ENCODE measurements around the gene GH1.
"Not testable (repeated sequence)": the region's sequence is repeated elsewhere in the genome, so short reads cannot be mapped to it uniquely, and the experiment has no call there.

GH1 gene

GRCh38 chr17:63896524-63897354, 21.9 kb downstream of the GH1 start, which contains the start of gene CSH1:
CSH1 (minus strand) TSS chr17:63896574; CDS start chr17:63896511, 63 bp downstream.
- not testable (repeated sequence) for DNase-seq (ENCODE audit: low read depth, low spot score)

- not testable (repeated sequence) for DNase-seq (ENCODE audit: low read depth, low spot score)
These were observed 23.8 kb downstream of the GH1 start for GRCh38 chr17:63894821-63895220.

GRCh38 chr17:63894021-63894420, 24.6 kb downstream of the GH1 start:
- DNase-seq (ENCODE audit: low read depth, low spot score), result not testable (repeated sequence)

GRCh38 chr17:63892316-63893037, 26.2 kb downstream of the GH1 start:
- DNase-seq (ENCODE audit: low read depth, low spot score), result not testable (repeated sequence)

- not testable (repeated sequence) for DNase-seq (ENCODE audit: low read depth, low spot score)
These were observed 29.4 kb downstream of the GH1 start for GRCh38 chr17:63889026-63889848.

GRCh38 chr17:63885119-63885518, 33.5 kb downstream of the GH1 start:
- not testable (repeated sequence) for DNase-seq (ENCODE audit: low read depth, low spot score)

- DNase-seq (ENCODE audit: low read depth, low spot score), result not testable (repeated sequence)
These were observed 36.0 kb downstream of the GH1 start for GRCh38 chr17:63882626-63883126.

GRCh38 chr17:63881935-63882601, 36.6 kb downstream of the GH1 start, which contains the start of gene GH2:
GH2 (minus strand) TSS chr17:63881944; CDS start chr17:63881801, 143 bp downstream.
- no peak for DNase-seq (ENCODE audit: low read depth, low spot score)

- DNase-seq (ENCODE audit: low read depth, low spot score), result not testable (repeated sequence)
These were observed 37.3 kb downstream of the GH1 start for GRCh38 chr17:63881337-63881736.

- DNase-seq (ENCODE audit: low read depth, low spot score), result no peak
These were observed 37.9 kb downstream of the GH1 start for GRCh38 chr17:63880706-63881105.

- not testable (repeated sequence) for DNase-seq (ENCODE audit: low read depth, low spot score)
These were observed 40.2 kb downstream of the GH1 start for GRCh38 chr17:63878413-63878812.

- DNase-seq (ENCODE audit: low read depth, low spot score), result not testable (repeated sequence)
These were observed 43.9 kb downstream of the GH1 start for GRCh38 chr17:63874693-63875092.

GRCh38 chr17:63874061-63874626, 44.5 kb downstream of the GH1 start:
- not testable (repeated sequence) for DNase-seq (ENCODE audit: low read depth, low spot score)

GRCh38 chr17:63873577-63873976, 45.1 kb downstream of the GH1 start, which contains the start of gene CSH2:
CSH2 (minus strand) TSS chr17:63873677; CDS start chr17:63873614, 63 bp downstream.
- not testable (repeated sequence) for DNase-seq (ENCODE audit: low read depth, low spot score)

GRCh38 chr17:63871646-63872365, 46.8 kb downstream of the GH1 start:
- DNase-seq (ENCODE audit: low read depth, low spot score), result not testable (repeated sequence)

GRCh38 chr17:63870292-63870665, 48.4 kb downstream of the GH1 start:
- not testable (repeated sequence) for DNase-seq (ENCODE audit: low read depth, low spot score)

GRCh38 chr17:63869491-63870291, 48.9 kb downstream of the GH1 start:
- DNase-seq (ENCODE audit: low read depth, low spot score), result not testable (repeated sequence)
